ENCODE results near the gene LRP1.

LRP1 gene

DNA sequence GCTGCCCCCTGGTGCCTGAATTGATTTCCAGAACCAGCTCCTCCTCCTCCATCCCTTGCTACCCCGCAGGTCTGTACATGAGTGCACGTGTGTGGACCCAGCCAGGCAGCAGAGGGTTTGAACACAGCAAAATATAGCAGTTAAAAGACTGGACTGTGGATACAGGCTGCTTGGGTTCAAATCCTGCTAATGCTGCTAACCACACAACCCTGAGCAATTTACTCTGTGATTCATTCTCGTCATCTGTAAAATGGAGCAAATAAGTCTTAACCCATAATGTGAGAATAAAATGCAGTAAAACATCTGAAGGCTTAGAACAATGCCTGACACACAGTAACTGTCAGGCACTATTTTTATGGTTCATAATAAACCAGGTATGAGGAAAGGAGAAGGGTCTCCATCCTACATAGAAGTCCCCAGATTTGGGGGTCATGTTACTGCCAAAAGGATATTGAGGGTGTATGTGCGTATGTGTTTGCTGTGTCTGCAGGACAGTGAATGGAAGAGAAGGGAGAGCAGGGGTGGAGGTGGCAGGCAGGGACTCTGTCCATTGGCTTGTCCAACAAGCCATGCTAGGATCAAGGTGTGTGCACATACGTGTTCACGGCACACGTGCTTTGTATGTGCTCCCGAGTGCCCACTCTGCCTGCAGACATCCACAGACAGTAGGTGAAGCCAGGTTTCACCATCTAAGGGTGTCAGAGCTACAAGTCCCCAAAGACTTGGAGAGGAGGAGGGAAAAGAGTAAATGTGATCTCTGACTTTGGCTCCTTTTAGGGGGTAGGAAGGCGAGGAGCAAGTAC lies 15.6 kb upstream of the LRP1 start:
- TF ChIP-seq, protein P1, sequence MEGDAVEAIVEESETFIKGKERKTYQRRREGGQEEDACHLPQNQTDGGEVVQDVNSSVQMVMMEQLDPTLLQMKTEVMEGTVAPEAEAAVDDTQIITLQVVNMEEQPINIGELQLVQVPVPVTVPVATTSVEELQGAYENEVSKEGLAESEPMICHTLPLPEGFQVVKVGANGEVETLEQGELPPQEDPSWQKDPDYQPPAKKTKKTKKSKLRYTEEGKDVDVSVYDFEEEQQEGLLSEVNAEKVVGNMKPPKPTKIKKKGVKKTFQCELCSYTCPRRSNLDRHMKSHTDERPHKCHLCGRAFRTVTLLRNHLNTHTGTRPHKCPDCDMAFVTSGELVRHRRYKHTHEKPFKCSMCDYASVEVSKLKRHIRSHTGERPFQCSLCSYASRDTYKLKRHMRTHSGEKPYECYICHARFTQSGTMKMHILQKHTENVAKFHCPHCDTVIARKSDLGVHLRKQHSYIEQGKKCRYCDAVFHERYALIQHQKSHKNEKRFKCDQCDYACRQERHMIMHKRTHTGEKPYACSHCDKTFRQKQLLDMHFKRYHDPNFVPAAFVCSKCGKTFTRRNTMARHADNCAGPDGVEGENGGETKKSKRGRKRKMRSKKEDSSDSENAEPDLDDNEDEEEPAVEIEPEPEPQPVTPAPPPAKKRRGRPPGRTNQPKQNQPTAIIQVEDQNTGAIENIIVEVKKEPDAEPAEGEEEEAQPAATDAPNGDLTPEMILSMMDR (IDR thresholded peaks at IDR 0.05) = peak; percentile 77

DNA sequence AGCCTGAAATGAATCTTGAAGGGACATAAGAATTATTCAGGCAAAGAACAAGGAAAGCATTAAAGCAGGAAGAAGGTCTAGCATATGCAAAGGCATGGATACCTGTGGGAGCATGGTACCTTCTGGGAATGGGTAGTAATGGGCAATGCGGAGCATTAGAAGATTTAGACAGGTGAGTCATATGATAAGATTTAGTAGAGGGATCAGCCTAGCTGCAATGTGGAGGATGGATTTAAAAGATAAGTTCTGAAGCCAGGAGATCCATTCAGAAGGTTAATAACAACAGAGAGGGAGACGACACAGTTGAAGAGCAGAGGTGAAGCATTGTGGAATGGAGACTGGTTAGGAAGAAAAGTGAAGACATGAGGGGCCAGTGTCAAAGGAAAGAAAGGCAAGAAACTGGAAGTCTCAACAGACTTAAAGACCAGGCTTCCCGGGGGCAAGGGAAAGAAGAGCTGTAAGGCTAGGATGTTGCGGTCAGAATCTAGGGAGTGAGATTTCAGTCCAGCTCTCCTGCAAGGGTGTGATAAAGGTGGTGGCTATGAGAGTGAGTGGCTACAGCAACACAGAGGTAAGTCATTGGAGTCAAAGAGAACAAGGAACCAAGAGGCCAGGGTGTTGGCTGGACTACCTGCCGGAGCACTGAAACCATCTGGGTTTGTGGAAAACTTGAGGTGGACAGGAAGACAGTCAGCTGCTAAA lies 11.6 kb upstream of the LRP1 start:
- TF ChIP-seq, protein P1 (IDR thresholded peaks at IDR 0.05) = no peak

DNA sequence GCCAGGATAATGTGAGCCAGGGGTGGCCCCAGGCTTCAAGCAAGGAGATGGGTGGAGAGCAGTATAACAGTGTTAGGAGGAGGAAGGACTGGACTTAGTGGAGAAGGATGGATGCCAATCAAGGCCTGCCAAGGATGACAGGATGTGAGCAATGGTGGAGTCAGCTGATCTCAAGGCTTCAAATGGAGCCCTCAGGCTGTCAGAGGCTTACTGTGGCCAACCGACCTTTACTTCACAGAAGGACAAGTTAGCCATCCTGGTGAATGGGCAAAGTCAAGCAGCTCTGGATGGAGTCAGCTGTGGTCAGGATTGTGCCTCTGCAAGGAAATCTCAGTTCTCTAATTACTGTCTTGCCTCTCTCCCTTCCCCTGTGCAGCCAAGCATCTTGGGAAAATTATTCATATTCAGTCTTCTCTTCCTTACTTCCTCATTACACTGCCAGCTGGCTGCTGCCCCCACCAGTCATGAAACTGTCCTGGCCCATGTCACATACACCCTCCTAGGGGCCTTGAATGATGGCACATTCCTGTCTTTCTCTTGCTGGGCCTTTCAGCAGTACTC lies 9.5 kb upstream of the LRP1 start:
- TF ChIP-seq, protein P1 (IDR thresholded peaks at IDR 0.05) = no peak

DNA sequence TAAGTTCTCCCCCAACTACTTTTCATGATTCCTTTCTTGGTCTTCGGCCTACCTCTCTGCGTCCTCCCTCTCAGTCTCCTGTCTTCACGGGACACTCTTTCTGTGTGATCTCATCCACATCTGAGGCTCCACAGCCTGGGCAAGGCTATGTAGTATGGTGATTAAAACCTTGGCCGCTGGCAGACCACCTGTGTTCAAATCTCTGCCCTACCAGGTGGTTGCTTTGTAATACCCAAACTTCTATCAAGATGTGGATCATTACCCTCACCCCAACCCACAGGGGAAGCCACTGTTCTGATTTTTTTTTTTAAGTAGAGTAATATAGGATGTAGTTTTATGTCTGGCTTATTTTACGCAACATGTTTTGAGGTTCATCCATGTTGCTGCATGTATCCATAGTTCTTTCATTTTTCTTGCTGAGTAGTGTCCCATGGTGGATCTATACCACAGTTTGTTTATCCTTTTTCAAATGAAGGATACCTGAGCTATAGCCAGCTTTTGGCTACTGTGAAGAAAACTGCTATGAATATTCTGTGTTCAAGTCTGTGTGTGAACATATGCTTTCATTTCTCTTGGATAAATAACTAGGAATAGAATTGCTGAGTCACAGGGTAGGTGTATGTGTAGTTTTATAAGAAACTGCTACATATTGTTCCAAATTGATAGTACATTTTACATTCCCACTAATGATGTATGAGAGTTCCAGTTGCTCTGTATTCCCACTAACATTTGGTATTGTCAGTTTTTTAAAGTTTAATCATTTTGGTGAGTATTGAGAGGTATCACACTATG lies 8.8 kb upstream of the LRP1 start:
- TF ChIP-seq, protein P1 (IDR thresholded peaks at IDR 0.05) = no peak

DNA sequence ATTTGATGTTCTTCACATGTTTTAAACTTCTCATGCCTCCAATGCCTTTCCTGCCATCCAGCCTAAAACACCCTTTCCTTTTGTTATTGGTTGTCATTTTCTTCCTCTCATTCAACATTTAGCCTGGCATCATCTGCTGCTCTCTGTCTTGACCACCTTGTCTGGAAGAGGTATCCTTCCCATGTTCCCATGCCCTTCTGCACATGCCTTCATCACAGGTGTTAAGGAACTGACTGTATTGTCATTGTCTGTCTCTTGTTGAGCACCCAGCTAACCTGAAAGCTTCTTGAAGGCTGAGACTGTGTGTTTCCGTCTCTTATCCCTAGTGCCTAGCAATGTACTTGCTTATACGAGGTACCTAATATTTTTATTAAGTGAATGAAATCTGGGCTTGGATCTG lies 4.5 kb upstream of the LRP1 start:
- TF ChIP-seq, protein P1 (IDR thresholded peaks at IDR 0.05) = no peak

DNA sequence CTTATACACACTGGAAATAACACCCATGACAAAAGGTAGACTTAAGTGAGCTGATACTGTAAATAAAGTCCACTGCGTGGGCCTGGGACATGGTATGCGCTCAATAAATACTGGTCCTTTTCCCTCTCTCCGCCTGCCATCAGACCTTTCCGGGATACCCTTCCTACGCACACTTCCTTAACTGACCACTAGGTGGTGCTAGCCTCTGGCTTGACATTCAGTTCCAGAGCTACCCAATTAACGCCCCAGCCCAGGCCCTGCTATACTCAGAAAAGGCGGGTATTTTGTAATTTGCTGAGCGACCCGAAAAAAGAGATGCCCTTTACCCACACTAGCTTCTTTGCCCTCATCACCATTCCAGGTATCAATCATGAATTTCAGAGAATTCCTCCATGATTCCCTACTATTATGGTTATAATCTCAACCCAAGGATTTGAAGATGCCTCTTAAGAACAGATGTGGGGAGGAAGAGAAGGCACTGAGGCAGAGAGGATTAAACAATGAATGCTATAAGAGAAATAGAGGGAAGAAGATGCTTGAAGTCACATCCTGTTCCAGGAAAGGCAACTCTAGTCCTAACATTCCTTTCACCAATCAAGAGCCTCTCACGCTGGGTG lies 3.9 kb upstream of the LRP1 start:
- TF ChIP-seq, protein P1 (IDR thresholded peaks at IDR 0.05) = peak; percentile 89

DNA sequence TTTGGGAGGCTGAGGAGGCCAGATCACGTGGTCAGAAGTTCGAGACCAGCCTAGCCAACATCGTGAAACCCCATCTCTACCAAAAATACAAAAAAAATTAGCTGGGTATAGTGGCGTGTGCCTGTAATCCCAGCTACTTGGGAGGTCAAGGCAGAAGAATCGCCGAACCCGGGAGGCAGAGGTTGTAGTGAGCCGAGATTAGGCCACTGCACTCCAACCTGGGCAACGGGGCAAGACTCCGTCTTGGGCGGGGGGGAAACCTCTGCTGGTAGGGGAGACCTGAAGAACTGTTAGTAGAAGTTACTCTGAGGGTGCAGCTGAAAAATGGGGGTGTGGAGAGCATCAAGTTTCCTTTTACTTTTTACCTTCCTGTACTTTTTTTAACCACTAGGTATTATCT lies 2.2 kb upstream of the LRP1 start:
- TF ChIP-seq, protein P1 (IDR thresholded peaks at IDR 0.05) = no peak

Data from LNCAP (cell line).